Duodenal mucosa (tissue), 2 donors: ENCODE results near the gene UBA52.
A peak's percentile ranks its signal among the peaks of the same experiment; 100 is the strongest.
"Not testable (repeated sequence)": the region's sequence is repeated elsewhere in the genome, so short reads cannot be mapped to it uniquely, and the experiment has no call there.

ENCODE experiments used
- H3K27ac ChIP-seq: one replicate; pipeline ENCODE4 v1.7.0; 2013; ENCODE audit warnings: low read depth, low read length
- H3K27me3 ChIP-seq, 2 donors: one replicate each; pipeline ENCODE4 v1.7.0; 2013; ENCODE audit warnings: low read length in 2 of 2, control low read depth in 1 of 2; ENCODE audit not compliant: insufficient read depth in 2 of 2, control insufficient read depth in 1 of 2
- H3K36me3 ChIP-seq, 2 donors: one replicate each; pipeline ENCODE4 v1.7.0; 2013; ENCODE audit warnings: low read length in 2 of 2, control low read depth in 1 of 2; ENCODE audit not compliant: insufficient read depth in 2 of 2, control insufficient read depth in 1 of 2
- H3K4me1 ChIP-seq, 2 donors: one replicate each; pipeline ENCODE4 v1.7.0; 2013; ENCODE audit warnings: low read length in 2 of 2, control low read depth in 1 of 2; ENCODE audit not compliant: insufficient read depth in 2 of 2, control insufficient read depth in 1 of 2
- H3K4me3 ChIP-seq, 2 donors: one replicate each; pipeline ENCODE4 v1.7.0; 2013; ENCODE audit warnings: low read length in 2 of 2, low read depth in 1 of 2
- H3K9ac ChIP-seq, 2 donors: one replicate each; pipeline ENCODE4 v1.7.0; 2013; ENCODE audit warnings: low read length in 2 of 2, low read depth in 1 of 2
- H3K9me3 ChIP-seq, 2 donors: one replicate each; pipeline ENCODE4 v1.7.0; 2013; ENCODE audit warnings: low read length in 2 of 2, control low read depth in 1 of 2; ENCODE audit not compliant: control insufficient read depth in 1 of 2

Gene UBA52

DNA sequence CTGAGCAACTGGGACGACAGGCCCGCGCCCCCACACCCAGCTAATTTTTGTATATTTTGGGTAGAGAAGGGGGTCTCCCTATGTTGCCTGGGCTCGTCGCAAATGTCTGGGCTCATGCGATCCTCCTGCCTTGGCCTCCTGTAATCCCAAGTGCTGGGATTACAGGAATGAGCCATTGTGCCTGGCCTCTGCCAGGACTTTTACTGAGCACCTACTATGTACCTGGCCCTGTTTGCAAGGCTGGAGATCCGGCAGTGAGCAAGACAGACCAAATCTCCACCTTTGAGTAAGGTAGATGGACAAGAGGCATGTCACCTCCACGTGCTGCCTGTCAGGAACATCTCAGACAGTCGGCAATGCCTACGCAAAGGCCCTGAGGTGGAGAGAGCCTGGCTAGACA is 35.2 kb upstream of the UBA52 start:
- Histone ChIP-seq H3K4me3 (no peak overlapping the region), H3K27ac (no peak overlapping the region), H3K9me3 (no peaks in the 10 kb centered on the region), H3K9ac (no peak overlapping the region), H3K36me3 (peaks cover 31 to 57% of the 10 kb centered on the region in 2 donors), H3K27me3 (no peaks in the 10 kb centered on the region), H3K4me1 (no peaks in the 10 kb centered on the region)

DNA sequence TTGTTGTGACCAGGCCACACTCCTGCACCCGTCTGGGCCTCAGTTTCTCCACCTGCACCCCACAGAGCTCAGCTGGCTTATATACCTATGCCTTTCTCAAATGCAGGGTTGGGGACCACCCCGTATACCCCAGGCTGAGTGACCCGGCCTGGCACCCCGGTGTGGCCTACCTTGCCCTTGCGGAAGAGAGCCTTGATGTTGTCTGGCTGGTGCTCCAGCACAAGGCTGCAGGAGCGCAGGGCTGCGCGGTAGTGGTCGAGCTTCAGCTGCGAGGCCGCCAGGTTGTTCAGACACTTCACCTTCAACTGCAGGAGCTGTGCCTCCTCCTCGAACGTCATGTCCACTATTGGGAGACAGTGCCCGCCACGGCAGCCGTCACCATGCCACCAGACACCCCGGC is 34.2 kb upstream of the UBA52 start:
- no peak overlapping the region for H3K27ac ChIP-seq
- H3K9ac ChIP-seq, result no peak overlapping the region
- peaks cover 5 to 7% of the 10 kb centered on the region in 2 donors for H3K4me1 ChIP-seq
- H3K9me3 ChIP-seq, result no peaks in the 10 kb centered on the region
- no peak overlapping the region for H3K4me3 ChIP-seq
- peaks cover 25 to 49% of the 10 kb centered on the region in 2 donors for H3K36me3 ChIP-seq
- no peaks in the 10 kb centered on the region for H3K27me3 ChIP-seq

DNA sequence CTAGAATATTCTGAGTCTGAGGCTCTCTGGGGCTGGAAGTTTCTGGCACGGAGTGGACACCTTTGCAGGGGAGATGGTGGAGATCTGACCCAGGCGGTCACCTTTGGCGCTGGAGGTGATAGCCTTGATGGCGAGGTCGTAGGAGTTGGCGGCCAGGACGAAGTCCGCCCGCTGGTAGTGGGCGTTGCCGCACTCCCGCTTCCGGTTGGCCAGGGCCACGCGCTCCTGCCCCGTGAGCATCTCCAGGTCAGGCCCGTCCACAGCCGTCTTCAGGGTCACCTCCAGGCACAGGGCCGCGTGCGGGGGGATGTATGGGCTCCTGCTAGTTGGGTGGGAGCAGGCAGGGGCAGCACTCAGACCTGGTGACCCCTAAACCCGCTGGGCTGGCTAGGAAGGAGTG is 33.5 kb upstream of the UBA52 start:
- Histone ChIP-seq H3K27ac (no peak overlapping the region), H3K27me3 (no peaks in the 10 kb centered on the region), H3K9ac (no peak overlapping the region), H3K4me3 (no peak overlapping the region), H3K36me3 (peaks cover 20 to 42% of the 10 kb centered on the region in 2 donors), H3K4me1 (peaks cover 7 to 9% of the 10 kb centered on the region in 2 donors), H3K9me3 (no peaks in the 10 kb centered on the region)

DNA sequence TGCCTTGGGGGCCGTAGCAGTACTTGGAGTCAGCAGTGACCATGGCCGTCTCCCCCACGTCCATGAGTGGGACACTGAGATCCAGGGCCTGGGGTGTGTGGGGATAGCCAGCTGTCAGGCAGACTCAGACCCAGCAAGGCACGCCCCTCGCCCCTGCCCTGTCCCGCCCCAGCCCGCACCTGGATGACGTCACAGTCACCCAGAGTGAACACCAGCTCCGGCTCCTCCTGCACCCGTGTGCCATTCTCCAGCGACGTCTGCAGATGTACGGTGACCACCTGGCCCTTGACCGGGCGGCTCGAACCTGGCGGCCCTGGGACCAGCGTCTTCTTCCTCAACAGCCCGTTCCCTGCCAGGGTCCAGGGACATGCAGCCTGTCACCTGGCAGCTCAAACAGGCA is 32.3 kb upstream of the UBA52 start:
- Histone ChIP-seq H3K9me3 (no peaks in the 10 kb centered on the region), H3K27ac (no peak overlapping the region), H3K9ac (no peak overlapping the region), H3K27me3 (no peaks in the 10 kb centered on the region), H3K4me3 (no peak overlapping the region), H3K4me1 (peaks cover 7 to 16% of the 10 kb centered on the region in 2 donors), H3K36me3 (peaks cover 19 to 38% of the 10 kb centered on the region in 2 donors)

DNA sequence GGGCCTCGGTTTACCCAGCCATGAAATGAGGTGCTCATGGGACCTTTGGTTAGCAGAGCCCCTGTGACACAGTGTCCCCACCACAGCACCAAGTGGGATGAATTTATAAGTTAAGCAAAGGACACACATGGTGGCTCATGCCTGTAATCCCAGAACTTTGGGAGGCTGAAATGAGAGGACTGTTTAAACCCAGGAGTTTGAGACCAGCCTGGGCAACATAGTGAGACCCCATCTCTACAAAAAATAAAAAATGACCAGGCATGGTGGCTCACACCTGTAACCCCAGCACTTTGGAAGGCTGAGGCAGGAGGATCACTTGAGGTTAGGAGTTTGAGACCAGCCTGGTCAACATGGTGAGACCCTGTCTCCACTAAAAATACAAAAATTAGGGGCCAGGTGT is 31.5 kb upstream of the UBA52 start:
- H3K9me3 ChIP-seq, result not testable (repeated sequence)

DNA sequence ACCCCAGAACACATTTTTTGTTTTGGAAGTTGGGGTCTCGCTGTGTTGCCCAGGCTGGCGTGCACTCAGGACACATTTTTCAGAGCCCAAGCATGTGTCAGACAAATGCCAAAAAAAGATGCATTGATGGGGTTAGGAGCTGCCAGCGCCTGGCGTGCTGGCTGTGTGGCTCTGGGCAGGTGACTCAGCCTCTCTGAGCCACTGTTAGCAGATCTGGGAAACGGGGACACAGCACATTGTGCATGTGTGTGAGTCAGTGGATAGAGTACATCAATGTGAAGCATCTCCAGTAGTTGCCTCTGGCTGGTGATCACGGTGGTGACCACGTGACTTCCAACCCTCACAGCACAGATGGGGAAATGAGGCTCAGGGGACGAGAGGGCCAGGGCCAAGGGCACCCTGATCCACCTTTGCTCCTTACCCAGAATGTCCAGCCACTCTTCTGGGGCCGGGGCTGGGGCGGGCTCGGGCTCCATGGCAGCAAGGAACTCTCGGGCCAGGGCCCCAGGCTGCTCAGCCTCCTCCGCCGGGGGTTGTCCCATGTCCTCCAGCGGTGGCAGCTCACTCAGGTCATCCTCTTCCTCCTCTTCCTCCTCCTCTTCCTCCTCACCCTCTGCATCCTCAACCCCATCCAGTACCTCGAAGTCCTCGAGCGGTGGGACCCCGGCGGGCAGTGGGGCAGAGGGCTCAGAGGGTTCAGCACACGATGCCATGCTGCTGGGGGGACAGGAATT is 30.2 kb upstream of the UBA52 start:
- Histone ChIP-seq H3K27me3 (no peaks in the 10 kb centered on the region), H3K4me3 (no peak overlapping the region), H3K36me3 (peaks cover 19 to 32% of the 10 kb centered on the region in 2 donors), H3K4me1 (peaks cover 7 to 17% of the 10 kb centered on the region in 2 donors), H3K9me3 (no peaks in the 10 kb centered on the region), H3K27ac (no peak overlapping the region), H3K9ac (no peak overlapping the region)

More for the DNA sequence above, 31.5 kb upstream of the UBA52 start:
- Histone ChIP-seq H3K36me3 (peaks cover 19 to 37% of the 10 kb centered on the region in 2 donors), H3K4me1 (peaks cover 7 to 17% of the 10 kb centered on the region in 2 donors)
- not testable (repeated sequence) for H3K27me3 ChIP-seq, H3K4me3 ChIP-seq, H3K9ac ChIP-seq, H3K27ac ChIP-seq

DNA sequence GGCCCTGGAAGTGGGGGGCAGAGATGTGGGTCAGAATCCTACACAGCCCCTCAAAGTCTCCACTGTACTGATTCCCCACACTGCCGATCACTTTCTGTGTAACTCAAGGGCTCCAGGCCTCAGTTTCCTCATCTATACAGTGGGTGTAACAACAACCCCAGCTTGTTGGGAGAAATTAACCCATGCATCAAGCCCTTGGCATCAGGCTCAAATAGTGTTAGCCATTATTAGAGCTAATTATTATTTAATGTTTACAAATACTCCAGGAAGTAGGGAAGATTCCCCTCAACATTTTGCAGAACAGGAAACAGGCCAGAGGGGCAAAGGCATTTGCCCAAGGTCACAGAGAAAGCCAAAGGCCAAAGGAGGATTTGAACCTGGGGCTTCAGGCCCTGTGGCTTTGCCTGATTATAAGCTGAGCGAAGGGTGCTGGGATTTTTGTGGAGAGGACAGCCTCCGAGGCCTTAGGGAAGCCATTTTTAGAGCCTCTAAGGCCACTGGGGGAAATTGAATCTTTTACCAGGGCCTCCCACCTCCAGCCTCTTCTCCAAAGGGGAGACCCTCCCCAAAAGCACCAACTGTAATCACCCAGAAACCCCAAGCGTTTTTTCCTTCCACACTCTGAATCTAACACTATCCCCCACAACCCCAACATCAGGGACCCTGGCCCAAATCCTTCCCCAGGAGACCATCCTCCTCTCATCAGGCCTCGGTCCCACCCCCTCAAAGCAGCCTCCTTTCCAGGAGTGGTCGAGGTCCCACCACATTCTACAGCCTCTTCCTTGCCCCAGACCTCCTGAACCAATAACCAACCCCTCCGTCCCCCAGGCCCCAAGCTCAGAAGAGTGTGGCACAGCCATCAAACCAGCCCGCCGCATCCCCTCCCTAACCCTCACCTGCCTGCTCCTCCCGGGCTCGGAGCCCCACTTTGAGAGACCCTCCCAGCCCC is 29.4 kb upstream of the UBA52 start:
- H3K36me3 ChIP-seq, result peaks cover 15 to 25% of the 10 kb centered on the region in 2 donors
- peak overlapping the region; percentile 78 to 80 for H3K4me3 ChIP-seq
- H3K4me1 ChIP-seq, result peaks cover 7 to 17% of the 10 kb centered on the region in 2 donors

DNA sequence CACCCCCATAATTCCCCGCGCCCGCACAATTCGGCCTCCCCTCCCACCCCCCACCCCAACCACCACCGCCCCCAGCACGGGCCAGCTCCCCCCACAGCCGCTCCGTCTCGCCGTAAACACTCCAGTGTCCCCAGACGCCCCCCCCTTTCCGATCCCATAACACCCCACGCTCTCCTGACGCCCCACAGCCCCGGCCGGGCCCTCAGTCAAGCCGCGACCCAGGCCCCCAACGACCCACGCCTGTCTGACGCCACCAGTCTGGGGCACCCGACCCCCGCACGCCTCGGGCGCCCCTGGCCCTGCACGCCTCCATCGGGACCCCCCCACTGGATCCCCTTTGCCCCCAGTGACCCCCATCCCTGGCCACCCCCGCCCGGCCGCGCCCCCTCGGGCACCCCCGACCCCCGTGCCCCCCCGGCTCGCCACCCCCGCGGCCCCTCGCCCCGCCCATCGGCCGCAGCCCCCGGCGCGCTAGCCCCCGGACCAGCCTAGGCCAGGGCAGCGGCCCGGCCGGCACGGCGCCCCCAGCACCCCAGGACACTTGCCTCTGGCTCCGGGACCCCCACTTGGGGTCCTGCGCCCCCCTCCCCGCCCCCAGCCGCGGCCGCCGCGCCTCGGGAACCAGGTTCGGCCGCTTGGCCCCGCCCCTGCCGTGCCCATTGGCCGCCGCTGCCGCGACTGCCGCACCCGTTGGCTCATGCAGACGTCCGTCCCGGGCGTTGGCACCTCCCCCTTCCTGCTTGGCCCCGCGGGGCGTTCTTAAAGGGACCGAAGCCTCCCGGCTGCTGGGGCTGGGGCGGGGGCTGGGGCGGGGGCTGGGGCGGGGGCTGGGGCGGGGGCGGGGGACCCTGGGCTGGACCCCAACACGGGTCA is 28.5 kb upstream of the UBA52 start, which contains the start of gene FKBP8:
Gene FKBP8 (minus strand): TSS at position 633 of the 873 bp plus-strand sequence. CDS start 1,603 bp downstream, outside the sequence.
- Histone ChIP-seq H3K4me1 (peaks cover 7 to 17% of the 10 kb centered on the region in 2 donors), H3K9ac (peak within 1 kb of the TSS; percentile 78 to 80), H3K4me3 (peak within 1 kb of the TSS; percentile 78 to 80), H3K27me3 (no peaks in the 10 kb centered on the region), H3K27ac (peak within 1 kb of the TSS; percentile 80), H3K9me3 (no peaks in the 10 kb centered on the region), H3K36me3 (peaks cover 9 to 16% of the 10 kb centered on the region in 2 donors)

More for the DNA sequence above, 29.4 kb upstream of the UBA52 start:
- Histone ChIP-seq H3K9me3 (no peaks in the 10 kb centered on the region), H3K27ac (peak overlapping the region; percentile 42), H3K27me3 (no peaks in the 10 kb centered on the region), H3K9ac (peak overlapping the region; percentile 55 to 78)

DNA sequence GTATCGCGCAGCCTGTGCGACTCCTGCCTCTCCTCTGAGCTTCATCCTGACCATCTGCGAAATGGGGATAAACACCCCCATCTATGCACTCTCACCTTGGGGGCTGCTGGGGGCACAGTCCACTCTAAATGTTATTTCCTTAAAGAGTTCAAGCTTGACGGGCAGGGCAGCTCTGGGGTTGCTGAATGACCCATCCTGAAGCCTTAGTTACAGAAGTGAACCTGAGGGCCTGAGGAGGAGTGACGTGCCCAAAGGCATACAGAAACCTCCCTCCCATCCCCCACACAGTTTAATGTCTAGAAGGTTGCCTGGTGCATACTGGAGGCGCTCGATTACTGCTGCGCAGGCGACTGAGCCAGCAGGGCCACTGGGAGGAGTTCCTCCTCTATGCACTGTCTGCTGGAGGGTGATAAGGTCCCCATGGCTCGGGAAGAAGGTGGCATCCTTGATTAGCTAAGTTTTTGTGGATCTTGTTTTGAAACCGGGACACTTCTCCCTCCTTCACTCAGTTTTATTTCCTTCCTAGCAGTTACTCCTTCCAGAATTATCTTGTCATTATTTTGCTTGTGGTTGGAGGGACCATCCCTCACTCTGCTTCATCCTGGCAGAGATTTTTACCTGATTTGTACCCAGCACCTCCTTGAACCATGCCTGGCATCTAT is 27.7 kb upstream of the UBA52 start:
- Histone ChIP-seq H3K36me3 (peaks cover 7 to 14% of the 10 kb centered on the region in 2 donors), H3K27ac (no peak overlapping the region), H3K9me3 (no peaks in the 10 kb centered on the region)

More for the DNA sequence above, 27.7 kb upstream of the UBA52 start:
- H3K9ac ChIP-seq, result peak overlapping the region; percentile 60 to 80
- H3K27me3 ChIP-seq, result no peaks in the 10 kb centered on the region
- peak overlapping the region; percentile 60 to 76 for H3K4me3 ChIP-seq
- peaks cover 7 to 17% of the 10 kb centered on the region in 2 donors for H3K4me1 ChIP-seq
